Retina (tissue), 1 donor: ENCODE measurements around the gene NTM.

Experiments
- DNase-seq: peaks from one replicate; pipeline ENCODE4 v3.0.0-alpha.2; 2016

The NTM gene

DNA sequence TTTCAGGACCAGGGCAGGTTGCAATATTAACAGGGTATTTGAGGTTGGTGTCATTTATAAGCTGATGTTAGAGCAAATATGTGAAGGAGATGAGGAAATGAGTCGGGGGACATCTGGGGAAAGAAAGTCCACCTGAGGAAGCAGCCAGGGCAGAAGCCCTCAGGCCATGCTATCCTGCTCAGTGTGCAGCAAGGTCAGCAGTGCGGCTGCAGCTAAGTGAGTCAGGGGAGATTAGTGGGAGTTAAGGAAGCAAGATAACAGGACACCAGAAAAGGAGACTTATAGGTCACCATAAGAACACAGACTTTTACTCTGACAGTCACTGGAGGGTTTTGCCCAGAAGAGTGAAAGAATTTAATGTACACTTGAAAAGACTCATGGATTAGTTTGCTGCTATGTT, 468.9 kb downstream of the NTM start:
- no peak for DNase-seq

DNA sequence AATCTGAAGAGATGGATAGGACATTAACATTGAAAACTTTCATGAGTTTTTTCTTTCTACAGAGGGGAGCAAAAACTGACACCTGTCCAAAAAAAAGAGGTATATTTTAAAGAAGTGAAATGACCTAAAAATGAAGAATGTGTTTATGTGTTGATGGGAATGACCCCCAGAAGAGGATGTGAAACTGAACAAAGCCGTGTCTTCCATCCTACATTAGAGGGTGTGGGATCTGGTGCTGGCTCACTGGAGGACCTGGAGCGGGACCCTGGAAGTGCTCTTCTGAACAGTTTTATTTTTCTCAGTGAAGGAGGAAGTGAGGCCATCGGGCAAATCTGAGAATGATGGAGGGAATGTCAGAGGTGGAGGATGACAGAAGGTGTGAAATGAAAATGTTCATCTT, 470.1 kb downstream of the NTM start:
- no peak for DNase-seq

DNA sequence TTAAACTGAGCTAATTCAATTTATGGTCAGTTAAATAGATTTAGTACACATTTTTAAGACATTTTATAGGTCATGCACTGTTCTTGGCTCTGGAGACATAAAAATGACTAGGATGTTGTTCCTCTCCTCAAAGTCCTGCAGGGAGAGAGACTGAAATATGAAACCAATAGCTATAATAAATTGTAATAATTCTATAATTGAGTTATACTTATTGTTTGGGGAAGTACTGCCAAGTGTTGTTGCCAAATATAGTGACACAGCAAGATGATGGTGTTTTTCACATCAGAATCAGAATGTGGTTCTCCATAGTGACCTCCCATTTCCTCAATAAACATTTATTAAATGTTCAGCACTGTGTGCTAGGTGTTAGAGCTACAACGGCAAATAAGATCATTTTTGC, 470.6 kb downstream of the NTM start:
- DNase-seq, result no peak

DNA sequence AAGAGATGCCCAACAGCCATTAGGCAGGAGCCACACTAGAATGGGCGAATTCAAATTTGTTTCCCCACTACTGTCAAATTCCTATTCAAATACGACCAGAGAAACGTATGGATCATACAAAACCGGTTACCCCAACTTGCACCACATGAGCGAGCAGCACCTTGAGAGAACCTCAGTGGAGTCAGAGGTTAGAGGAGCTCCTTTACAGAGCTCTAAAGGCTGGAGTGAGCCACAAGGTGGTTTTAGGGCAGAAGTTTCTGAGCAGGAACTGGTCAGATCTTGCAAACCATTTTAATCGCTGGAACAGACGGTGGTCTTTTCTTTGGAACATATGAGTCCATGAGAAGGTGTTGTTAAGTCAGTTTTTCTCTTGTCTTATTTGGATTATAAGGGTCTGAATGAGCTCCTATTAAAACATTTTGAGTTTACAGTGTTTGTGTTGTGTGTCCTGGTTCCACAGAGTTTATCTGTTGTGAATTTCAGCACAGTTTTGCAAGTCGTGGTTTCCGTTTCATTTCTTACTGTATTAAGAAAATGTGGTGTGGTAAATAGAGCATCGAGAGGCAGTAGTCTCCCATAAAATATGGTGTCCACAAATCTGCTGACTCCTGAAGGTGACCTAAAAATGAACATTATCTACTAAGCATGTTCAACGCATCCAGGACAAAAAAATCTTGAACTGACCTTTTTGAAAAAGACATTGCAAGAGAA, 471.7 kb downstream of the NTM start:
- DNase-seq, result no peak

DNA sequence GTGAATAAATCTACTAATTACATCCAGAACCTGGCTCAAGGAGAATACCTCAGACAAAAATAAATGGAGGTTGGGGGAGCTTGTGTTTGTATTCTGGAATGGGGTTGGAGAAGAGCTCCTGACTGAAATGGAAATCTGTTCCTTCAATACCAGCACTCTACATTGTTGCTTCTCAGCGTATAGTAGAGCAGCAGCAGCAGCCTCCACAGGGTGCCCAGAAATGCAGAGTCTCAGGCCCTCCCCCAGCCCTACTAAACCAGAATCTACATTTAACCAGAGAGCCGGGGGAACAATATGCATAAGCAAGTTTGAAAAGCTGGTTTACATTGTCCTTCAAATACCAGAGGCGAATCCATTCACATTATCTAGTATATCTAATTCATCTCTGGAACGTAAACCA, 474.8 kb downstream of the NTM start:
- DNase-seq, result no peak

DNA sequence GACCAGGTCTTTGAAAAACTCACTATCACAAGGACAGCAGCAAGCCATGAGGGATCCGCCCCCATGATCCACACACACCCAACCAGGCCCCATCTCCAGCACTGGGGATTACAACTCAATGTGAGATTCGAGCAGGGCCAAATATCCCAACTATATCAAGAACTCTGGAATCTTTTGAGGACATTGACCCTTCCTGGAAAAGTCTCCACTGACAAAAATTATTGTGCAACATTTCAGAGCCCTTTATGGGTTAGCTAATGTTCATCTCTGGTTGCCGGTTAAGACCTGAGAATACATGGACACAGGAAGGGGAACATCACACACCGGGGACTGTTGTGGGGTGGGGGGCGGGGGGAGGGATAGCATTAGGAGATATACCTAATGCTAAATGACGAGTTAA, 479.1 kb downstream of the NTM start:
- no peak for DNase-seq

DNA sequence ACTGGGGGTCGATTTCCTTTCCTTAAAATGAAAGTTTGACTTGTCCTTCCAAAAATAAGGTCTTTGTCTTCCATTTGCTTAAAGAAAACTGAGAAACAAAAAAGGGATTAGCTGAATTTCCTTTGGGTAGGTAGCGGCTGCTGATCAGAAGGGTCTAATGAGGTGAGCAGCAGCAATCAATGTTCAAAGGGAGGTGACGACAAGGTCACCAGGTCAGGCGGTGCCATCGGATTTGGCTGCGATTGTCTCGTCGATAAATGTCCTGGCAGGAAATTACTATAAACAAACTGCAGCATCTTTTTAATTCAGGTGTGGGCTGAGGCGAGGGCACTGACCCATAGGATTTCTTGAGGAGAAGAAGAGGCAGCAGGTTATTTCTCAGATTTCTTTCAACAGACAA, 480.1 kb downstream of the NTM start:
- no peak for DNase-seq

DNA sequence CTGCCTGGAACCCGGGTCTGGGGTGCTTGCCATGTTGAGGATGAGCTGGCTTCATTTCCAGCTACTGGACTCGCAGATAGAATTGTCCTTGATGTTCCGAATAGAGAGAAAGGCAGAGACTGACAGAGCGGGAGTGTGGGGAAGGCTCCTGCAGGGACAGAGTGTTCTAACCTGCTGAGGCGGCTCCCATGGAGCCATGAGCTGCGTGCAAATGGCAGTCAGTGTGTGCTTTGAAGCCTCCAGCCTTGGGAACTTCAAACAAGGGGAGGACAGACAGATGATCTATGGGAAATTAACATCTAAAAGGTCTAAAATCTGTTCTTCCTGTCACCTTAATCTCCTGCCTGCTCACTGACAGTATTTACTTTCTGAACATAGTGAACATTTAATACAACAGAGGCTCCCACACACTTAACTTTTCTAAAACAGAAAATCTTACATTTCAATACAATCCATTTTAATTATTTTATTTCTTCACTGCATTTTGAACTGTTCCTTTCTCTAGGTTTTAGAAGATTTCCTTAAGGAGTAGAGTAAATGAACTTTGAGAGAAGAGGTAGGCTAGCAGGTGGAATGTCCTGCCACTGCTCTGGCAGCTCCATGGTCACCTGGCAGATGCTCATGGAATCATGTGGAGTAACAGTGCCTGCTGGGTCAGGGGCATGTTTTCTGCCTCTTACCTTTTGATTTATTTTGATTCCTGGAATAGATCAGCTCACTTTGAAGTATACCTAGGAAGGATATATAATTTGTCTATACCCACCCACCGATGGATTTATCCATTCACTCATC, 481.7 kb downstream of the NTM start:
- DNase-seq, result no peak

DNA sequence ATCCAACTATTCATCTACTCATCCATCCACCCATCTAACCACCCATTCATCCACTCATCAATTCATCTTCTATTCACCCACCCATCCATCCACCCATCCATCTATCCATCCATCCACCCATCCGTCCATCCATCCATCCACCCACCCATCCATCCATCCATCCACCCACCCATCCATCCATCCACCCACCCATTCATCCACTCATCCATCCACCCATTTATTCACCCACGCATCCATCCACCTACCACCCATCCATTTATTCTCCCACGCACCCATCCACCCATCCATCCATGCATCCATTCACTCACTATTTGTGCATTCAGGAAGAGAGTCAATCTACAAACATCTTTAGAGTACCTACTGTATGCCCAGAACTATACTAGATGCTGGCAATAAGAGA, 482.3 kb downstream of the NTM start:
- DNase-seq, result no peak

DNA sequence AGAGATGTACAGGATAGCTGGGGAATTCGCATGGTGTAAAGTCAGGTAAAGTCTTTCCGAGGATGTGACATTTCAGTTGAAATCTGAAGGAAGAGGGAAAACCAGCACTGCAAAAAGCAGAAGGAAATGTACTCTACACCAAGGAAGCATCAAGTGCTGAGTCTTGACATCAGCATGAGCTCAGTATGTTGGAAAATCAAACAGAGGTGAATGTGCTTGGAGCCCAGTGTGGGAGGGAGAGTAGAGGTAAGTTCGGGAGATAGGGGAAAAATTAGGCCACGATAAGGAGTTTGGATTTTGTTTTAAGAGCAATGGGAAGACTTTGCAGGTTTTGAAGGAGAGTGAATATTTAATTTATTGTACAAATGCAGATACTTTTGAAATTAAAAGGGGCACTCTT, 484.0 kb downstream of the NTM start:
- no peak for DNase-seq

DNA sequence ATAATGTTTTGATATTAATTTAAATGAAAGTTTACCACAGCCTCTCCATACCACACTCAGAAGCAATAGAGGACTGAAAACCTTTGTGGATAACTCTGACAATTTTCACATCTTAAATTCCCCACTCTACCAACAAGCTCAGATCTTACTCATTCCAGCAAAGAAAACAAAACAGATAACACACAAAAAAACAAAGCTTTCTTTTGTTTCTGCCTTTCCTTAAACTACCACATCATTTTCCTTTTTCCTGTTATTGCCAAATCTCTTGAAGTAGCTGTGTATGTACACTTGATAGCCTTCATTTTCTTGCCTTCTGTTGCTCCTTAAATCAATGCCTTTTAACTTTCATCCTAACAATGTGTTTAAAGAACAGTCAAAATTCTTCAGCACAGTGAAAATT, 484.9 kb downstream of the NTM start:
- no peak for DNase-seq

DNA sequence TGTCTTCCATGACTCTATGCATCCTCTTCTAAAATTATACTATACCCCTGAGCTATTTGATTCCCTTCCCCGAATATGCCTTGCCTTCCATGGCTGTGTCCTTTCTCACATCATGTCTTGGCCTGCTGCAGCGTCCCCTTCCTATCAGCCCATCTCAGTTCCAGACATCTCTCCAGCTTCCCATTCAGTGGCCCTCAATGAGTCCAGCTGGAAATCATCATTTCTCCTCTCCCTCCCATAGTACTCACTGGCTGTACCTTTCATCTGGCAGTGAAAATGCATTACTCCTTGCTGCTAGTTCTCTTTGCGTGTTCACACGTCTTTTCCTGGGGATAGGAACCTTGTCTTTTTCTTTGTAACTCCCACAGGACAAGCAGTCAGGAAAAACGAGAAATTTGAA, 486.8 kb downstream of the NTM start:
- no peak for DNase-seq

DNA sequence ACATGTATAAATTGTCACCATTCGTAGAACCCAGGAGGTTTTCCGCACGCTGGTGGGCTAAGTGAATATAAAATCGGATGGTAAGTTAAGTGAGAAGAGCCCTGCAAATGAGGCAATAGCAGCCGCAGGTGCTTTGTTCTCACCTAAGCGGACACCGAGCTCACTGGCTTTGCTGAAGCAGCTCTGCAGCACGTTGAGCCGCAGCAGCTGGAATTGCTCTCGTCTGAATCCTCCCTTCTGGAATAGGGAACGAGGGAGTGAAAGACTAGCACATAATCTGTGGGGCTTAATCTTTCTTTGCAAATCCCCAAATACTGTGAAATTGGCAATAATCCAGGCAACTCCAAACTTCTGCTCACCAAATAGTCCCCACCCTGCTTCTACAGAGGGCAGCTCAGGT, 488.1 kb downstream of the NTM start:
- DNase-seq, result no peak

DNA sequence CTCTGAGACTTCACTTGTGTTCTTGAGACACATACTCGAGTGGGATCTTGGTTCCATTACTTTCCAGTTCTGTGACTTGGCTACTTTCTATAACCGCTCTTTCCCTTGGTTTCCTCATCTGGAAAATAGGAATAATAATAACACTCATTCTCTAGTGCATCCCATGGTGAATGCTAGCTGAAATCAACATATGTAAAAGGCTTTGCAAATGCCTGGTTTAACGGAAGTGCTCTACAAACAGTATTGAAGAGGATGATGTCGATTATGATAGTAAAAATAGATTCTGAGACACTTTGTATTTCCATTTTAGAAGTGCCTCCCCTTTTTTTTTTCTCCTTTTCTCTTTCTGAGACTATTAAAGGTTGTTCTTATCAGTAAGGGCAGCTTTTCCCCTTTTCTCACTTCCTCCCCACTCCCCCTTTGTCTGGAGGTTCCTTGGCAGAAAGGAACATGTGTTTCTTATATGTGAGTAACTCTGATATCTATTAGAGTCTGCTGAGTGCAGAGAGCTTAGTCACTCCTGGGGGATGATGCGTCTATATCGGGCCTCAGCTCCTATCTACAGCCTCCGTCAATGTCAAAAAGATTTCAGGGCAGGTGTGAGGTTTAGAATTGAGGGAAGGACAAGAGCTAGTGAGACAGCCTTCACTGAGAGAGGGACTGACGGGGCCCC, 489.3 kb downstream of the NTM start:
- no peak for DNase-seq

DNA sequence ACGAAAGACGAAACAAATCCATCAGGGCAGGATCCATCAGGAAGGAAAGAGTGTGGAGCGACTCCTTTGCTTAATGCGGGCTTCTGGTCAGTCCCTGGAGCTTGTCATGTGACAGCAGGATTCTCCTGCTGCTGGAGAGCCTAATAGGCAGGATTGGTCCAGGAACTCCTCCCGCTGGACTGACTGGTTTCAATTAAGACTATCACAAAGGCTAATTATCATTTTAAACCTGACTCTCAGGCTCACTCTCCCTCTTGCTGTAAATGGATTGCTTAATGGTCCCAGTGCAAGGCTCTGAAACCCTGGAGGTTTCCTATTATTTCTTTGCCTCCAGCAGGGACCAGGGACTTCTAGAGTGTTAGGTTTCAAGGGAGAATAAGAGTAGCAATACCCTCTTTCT, 493.8 kb downstream of the NTM start:
- DNase-seq, result no peak

DNA sequence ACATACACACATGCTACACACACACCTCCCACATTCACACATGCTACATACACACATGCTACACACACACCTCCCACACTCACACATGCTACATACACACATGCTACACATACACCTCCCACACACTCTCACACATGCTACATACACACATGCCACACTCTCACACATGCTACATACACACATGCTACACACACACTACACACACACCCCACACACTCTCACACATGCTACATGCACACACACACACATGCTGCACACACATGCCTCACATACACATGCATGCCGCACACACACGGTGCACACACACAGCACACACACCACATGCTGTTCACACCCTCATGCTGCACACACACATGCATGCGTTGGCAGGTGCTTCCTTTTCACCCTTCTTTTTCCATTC, 495.4 kb downstream of the NTM start:
- DNase-seq, result no peak

DNA sequence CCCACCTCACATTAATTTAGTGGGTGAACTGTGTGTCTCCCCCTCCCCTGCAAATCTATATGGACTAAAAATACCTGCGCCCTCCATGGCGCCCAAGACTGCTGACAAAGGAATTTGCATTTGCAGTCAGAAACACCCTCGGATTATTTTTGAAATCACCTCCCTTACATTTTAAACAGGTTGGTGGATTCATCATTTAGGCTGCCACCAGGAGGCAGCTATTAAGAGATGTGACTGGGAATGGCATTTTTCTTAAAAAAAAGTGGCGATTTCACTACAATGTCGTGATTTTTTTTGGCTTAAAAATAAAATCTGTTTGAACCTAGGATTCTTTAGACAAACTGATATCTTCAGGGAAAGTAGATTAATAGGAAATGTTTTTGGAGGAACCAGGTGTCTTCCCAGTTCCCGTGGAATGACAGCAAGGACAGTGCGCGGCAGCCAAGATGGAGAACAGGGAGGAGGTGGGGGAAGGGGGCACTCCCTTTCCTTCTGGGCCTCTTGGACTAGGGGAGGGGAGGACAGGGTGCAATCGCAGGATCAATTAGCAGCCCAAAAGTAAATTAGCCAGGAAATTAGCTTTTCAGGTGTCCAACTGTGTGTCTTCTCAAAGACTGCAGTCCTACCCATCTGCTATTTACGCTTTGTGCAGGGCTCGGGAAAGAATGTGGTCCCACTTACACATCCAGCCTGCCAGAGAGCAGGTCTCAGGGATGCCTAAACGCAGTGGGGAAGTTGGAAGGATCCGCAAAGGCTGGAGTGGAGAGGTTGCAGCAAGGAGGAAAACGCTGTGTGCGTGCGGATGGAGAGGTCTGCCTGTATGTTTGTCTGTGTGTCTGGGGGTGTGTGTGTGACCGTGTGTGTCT, 496.4 kb downstream of the NTM start:
- no peak for DNase-seq

DNA sequence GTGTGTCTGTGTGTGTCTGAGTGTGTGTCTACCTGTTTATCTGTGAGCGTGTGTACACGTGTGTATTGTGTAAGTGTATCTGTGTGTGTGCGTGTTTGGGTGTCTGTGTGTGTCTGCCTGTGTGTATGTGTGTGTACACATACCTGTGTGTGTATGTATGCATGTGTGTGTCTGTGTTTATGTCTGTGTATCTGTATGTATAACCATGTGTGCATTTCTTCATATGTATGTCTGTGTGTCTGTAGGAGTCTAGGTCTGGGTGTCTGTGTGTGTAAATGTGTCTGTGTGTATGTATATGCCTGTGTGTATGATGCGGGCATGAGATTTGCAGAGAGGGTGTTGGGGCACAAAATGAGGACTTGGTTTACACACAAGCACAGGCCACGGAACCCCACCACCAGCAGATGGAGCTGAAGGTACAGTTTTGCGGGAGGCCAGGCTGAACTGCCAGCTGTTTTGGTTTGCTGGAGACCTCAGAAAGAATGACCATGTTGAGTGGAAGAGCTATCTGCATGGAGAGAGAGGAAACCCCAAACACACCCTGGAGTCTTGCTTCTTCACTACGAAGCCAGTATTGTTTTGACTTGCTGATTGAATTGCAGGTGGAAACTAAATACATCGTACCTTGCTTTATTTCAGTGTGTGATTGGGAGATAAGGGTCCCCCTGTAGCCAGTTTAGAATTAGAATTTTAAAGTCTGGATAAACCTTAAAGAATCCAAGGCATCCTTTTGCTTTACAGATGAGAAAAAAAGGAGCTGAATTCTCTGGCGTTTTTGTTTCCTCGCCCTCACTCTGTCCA, 497.2 kb downstream of the NTM start:
- DNase-seq, result peak; percentile 86

DNA sequence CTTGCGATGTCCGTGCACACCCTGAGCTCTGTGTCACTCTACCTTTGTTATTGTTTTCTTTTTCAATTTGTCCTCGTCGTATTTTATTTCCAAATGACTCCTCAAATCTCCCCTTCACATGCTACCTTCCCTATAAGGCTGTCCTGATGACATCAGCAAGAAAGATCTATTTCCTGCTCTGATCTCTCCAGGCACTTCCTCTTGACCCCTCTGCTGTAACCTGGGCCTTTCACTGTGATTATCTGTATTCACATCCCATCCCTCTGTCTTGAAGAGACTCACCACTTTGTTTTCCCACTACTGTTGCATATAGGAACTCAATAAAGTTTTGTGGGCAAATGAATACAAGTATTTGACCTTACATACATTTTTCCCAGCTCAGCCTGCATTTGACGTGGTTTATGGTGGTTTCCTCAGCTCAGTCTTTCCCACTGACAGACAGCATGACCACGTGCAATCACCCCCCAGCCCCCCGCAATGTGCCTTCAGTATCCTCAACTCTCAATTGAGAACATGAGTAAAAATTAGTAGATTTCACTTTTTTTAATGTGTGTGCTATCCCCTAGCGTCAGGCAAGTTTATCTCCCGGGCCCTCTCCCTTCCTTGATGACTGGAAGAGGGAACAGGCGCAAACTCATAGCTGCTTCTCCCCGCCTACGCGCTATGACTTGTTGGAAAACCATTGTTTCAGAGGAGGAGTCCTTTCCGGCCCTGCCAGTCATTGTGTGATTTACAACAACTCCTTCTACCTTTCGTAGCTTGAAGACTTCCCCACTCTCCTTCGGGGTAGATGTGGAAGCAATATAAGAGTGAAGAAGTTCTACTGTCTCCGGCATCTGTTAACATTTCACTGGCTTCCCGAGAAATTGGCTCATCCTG, 498.5 kb downstream of the NTM start:
- no peak for DNase-seq

DNA sequence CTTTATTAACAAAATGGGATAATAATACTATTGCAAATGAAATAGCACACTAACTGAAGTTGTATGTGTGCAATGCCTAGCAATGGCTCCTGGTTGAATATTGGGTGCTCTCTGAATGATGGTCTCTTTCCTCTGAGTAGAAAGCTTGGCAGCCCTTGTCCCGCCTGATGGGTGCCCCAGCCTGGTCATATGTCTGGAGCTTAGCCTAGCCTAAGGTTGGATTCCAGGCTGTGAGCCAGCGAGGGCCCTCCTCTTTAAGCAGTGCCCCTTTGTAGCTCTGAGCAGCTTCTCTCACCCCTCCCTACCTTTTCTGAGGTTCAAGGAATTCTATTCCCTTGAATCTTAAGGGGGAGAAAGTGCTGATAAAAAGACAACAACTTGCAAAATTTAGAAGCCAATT, 499.9 kb downstream of the NTM start:
- no peak for DNase-seq

DNA sequence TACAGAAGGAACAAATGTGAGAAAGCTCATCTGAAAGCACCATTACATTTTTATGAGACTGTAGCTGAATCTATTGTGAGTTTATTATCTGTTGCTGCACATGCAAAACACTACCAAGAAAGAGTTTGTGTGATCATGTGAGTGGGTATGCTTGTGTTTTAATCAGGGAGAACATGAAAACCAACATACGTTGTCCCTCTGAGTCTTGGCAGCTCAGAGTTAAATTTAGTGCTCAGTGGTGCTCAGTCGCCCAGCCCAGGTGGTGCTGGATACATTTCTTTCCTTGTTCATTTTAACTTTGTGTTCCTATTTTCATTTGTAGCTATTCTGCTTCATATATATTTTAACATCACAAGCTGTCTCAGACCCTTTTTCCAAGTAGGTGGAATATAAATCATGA, 500.6 kb downstream of the NTM start:
- no peak for DNase-seq
